HepG2 (cell line): Measurements from ENCODE around the gene DNMT3A. TPM values are rescaled to one million over a fixed set of nuclear protein-coding genes. Genes with fewer than 3 reads are reported as not detected.

ENCODE experiments used
- BCLAF1 ChIP-seq: fragments of 450-650 bp; IDR thresholded peaks from 2 replicates; pipeline ENCODE4 v1.6.1; 2017; ENCODE audit warnings: mild to moderate bottlenecking
- DRAP1 ChIP-seq: IDR thresholded peaks from 2 replicates; pipeline ENCODE4 v1.6.1; 2016; ENCODE audit warnings: missing genetic modification reagents, missing compliant biosample characterization
- GMEB2 ChIP-seq: IDR thresholded peaks from 2 replicates; pipeline ENCODE4 v1.6.1; 2016; ENCODE audit warnings: missing biosample characterization, missing genetic modification reagents, low read depth
- GZF1 ChIP-seq: sonication (generic); formaldehyde crosslinking; IDR thresholded peaks from 2 replicates; pipeline ENCODE4 v1.5.1; 2020; ENCODE audit warnings: mild to moderate bottlenecking, missing genetic modification reagents
- HNRNPK ChIP-seq: fragments of 200-400 bp; formaldehyde crosslinking; IDR thresholded peaks from 2 replicates; pipeline ENCODE4 v1.6.1; 2018; ENCODE audit warnings: low read length, low read depth, moderate library complexity, mild to moderate bottlenecking; ENCODE audit not compliant: poor library complexity, severe bottlenecking
- KDM1A ChIP-seq: IDR thresholded peaks from 2 replicates; pipeline ENCODE4 v1.6.1; 2016; ENCODE audit warnings: missing compliant biosample characterization
- LBX2 ChIP-seq: sonication (generic); formaldehyde crosslinking; IDR thresholded peaks from 2 replicates; pipeline ENCODE4 v1.5.0; 2020; ENCODE audit warnings: missing genetic modification reagents, mild to moderate bottlenecking, borderline replicate concordance
- MED13 ChIP-seq: sonication (generic); formaldehyde crosslinking; IDR thresholded peaks from 2 replicates; pipeline ENCODE4 v1.5.0; 2020; ENCODE audit warnings: missing genetic modification reagents
- NCOA5 ChIP-seq: sonication (generic); formaldehyde crosslinking; IDR thresholded peaks from 2 replicates; pipeline ENCODE4 v1.4.0; 2020; ENCODE audit warnings: missing genetic modification reagents
- PITX1 ChIP-seq: sonication (generic); formaldehyde crosslinking; IDR thresholded peaks from 2 replicates; pipeline ENCODE4 v1.5.1; 2020; ENCODE audit warnings: mild to moderate bottlenecking, missing genetic modification reagents
- TAF1 ChIP-seq: sonication (generic); formaldehyde crosslinking; IDR thresholded peaks from 2 replicates; pipeline ENCODE4 v1.4.0; 2020; ENCODE audit warnings: missing genetic modification reagents
- ZBTB39 ChIP-seq: sonication (generic); formaldehyde crosslinking; IDR thresholded peaks from 2 replicates; pipeline ENCODE4 v1.5.0; 2020; ENCODE audit warnings: missing genetic modification reagents
- ZEB1 ChIP-seq: IDR thresholded peaks from 2 replicates; pipeline ENCODE4 v1.6.1; 2012; ENCODE audit warnings: mild to moderate bottlenecking, low read depth, inconsistent platforms; ENCODE audit not compliant: insufficient replicate concordance
- ZNF143 ChIP-seq: sonication (generic); formaldehyde crosslinking; IDR thresholded peaks from 2 replicates; pipeline ENCODE4 v1.4.0; 2020; ENCODE audit warnings: missing genetic modification reagents
- ZNF225 ChIP-seq: sonication (generic); formaldehyde crosslinking; IDR thresholded peaks from 2 replicates; pipeline ENCODE4 v1.4.0; 2020; ENCODE audit warnings: mild to moderate bottlenecking, missing genetic modification reagents
- ZNF3 ChIP-seq: IDR thresholded peaks from 2 replicates; pipeline ENCODE4 v1.7.0; 2017; ENCODE audit warnings: inconsistent platforms
- ZNF337 ChIP-seq: sonication (generic); formaldehyde crosslinking; IDR thresholded peaks from 2 replicates; pipeline ENCODE4 v1.5.1; 2020; ENCODE audit warnings: missing genetic modification reagents, low read depth, mild to moderate bottlenecking, borderline replicate concordance
- ZNF556 ChIP-seq: sonication (generic); formaldehyde crosslinking; IDR thresholded peaks from 2 replicates; pipeline ENCODE4 v1.4.0; 2020; ENCODE audit warnings: mild to moderate bottlenecking, missing genetic modification reagents, borderline replicate concordance
- ZNF879 ChIP-seq: sonication (generic); formaldehyde crosslinking; IDR thresholded peaks from 2 replicates; pipeline ENCODE4 v1.8.1; 2023; ENCODE audit warnings: missing genetic modification reagents
- ZUFSP ChIP-seq: sonication (generic); formaldehyde crosslinking; IDR thresholded peaks from 2 replicates; pipeline ENCODE4 v1.9.0; 2021; ENCODE audit warnings: missing genetic modification reagents, mild to moderate bottlenecking, borderline replicate concordance
- polyA plus RNA-seq, 8 experiments: library from polyadenylated mRNA; depleted of rRNA in 3 of 8; stranded (reverse) in 7 of 8; unstranded in 1 of 8; fragments of >200 nt; fragmentation: Illumina TruSeq in 4 of 8; extraction: Trizol in 4 of 8; gene quantifications; 2 replicates each; pipeline versions ENCODE4 v1.2.1 to v1.2.3, GENCODE V29; 2011 to 2016; ENCODE audit warnings: low read depth in 4 of 8, missing spikeins in 1 of 8, mixed read lengths in 1 of 8; ENCODE audit not compliant: insufficient read depth in 1 of 8
- total RNA-seq, 5 experiments: library from RNA; depleted of rRNA; stranded (reverse); fragments of >200 nt; fragmentation: Illumina TruSeq; extraction: Trizol; gene quantifications; 2 replicates each; pipeline ENCODE4 v1.2.3, GENCODE V29; 2016; ENCODE audit warnings: low read depth in 1 of 5

DNMT3A gene
- total and polyA plus RNA-seq, 2 of the 13 experiments (the other 11 are each of a cell fraction or from before 2014, with no cell fraction given) = 14.7 to 29.1 TPM

- TF ChIP-seq ZBTB39 (CRISPR knock-in tag) = peak; percentile 42; the same call in 1 of the 2 replicates
- TF ChIP-seq ZNF143 (CRISPR knock-in tag) = peak; percentile 72
- peak; percentile 91 for TF ChIP-seq DRAP1 (CRISPR knock-in tag)
- TF ChIP-seq NCOA5 (CRISPR knock-in tag) = no peak
- TF ChIP-seq MED13 = peak; percentile 93
- no peak for TF ChIP-seq ZEB1
- TF ChIP-seq PITX1 (CRISPR knock-in tag) = peak; percentile 89
- peak; percentile 71; the same call in 1 of the 2 replicates for TF ChIP-seq GZF1 (CRISPR knock-in tag)
- TF ChIP-seq KDM1A (CRISPR knock-in tag) = peak; percentile 76; the same call in 1 of the 2 replicates
- no peak for TF ChIP-seq LBX2 (CRISPR knock-in tag)
- TF ChIP-seq GMEB2 (CRISPR knock-in tag) = no peak
- peak; percentile 82; the same call in 1 of the 2 replicates for TF ChIP-seq ZNF337 (CRISPR knock-in tag)
- TF ChIP-seq ZUFSP (CRISPR knock-in tag) = no peak
- TF ChIP-seq BCLAF1 = no peak
- peak; percentile 83; the same call in 1 of the 2 replicates for TF ChIP-seq ZNF225 (CRISPR knock-in tag)
- no peak for TF ChIP-seq ZNF879 (CRISPR knock-in tag)
- no peak for TF ChIP-seq ZNF3 (CRISPR knock-in tag)
- no peak for TF ChIP-seq HNRNPK
- TF ChIP-seq ZNF556 (CRISPR knock-in tag) = peak; percentile 99
- TF ChIP-seq TAF1 (CRISPR knock-in tag) = peak; percentile 92
Measured at GRCh38 chr2:25251422-25252273, 90.1 kb downstream of the DNMT3A start (continued).
